Gastroesophageal sphincter (tissue), 4 donors: ENCODE results near the gene IL27RA. TPM values are rescaled to one million over a fixed set of nuclear protein-coding genes. Genes with fewer than 3 reads are reported as not detected.
A peak's percentile ranks its signal among the peaks of the same experiment; 100 is the strongest.

ENCODE experiments used
- ATAC-seq: fragments of 150-250 bp; one replicate; pipeline ENCODE4 v1.9.1; 2016; ENCODE audit warnings: mild to moderate bottlenecking, moderate library complexity
- H3K27ac ChIP-seq, 4 donors: fragments of 200-600 bp; sonication (generic) in 3 of 4; 1 replicate in 3 of 4; 2 replicates in 1 of 4; pipeline ENCODE4 v1.5.1; 2016 to 2019
- H3K27me3 ChIP-seq: fragments of 200-600 bp; sonication (generic); one replicate; pipeline ENCODE4 v1.5.1; 2019
- H3K36me3 ChIP-seq, 2 donors: fragments of 200-600 bp; sonication (generic); one replicate each; pipeline ENCODE4 v1.5.1; 2019; ENCODE audit warnings: control low read depth in 1 of 2
- H3K4me1 ChIP-seq, 3 donors: fragments of 200-600 bp; sonication (generic); 1 replicate in 2 of 3; 2 replicates in 1 of 3; pipeline ENCODE4 v1.5.1; 2016 to 2019; ENCODE audit warnings: control low read depth in 2 of 3
- H3K4me3 ChIP-seq, 2 donors: fragments of 200-600 bp; sonication (generic); one replicate each; pipeline ENCODE4 v1.5.1; 2019; ENCODE audit warnings: mild to moderate bottlenecking in 1 of 2, moderate library complexity in 1 of 2
- H3K9me3 ChIP-seq, 3 donors: fragments of 200-600 bp; sonication (generic); one replicate each; pipeline ENCODE4 v1.5.1; 2017 to 2019; ENCODE audit warnings: control low read depth in 2 of 3
- EP300 ChIP-seq: sonication (generic); formaldehyde crosslinking; IDR thresholded peaks from one replicate; pipeline ENCODE4 v1.6.1; 2017; ENCODE audit warnings: antibody characterized with exemption, mild to moderate bottlenecking
- POLR2A ChIP-seq, 2 donors: fragments of 450-650 bp; IDR thresholded peaks; one replicate each; pipeline ENCODE4 v1.6.1; 2017; ENCODE audit warnings: antibody characterized with exemption in 2 of 2, mild to moderate bottlenecking in 2 of 2, moderate library complexity in 1 of 2
- POLR2AphosphoS5 ChIP-seq: sonication (generic); formaldehyde crosslinking; IDR thresholded peaks from one replicate; pipeline ENCODE4 v1.6.1; 2017; ENCODE audit warnings: antibody characterized with exemption
- WGBS, 2 donors: methylation state at CpG; one replicate each; pipeline ENCODE4 v1.1.5; 2018; ENCODE audit warnings: low coverage in 1 of 2; 5-methylcytosine and 5-hydroxymethylcytosine counted together
- total RNA-seq, 4 donors: library from RNA; depleted of rRNA; stranded (reverse); fragments of >200 nt; gene quantifications; one replicate each; pipeline ENCODE4 v1.1.0, GENCODE V29; 2016
- TF ChIP-seq, protein P1 (sequence below), 4 experiments: fragments of 200-600 bp in 2 of 4; fragments of 450-650 bp in 2 of 4; sonication (generic) in 1 of 4; IDR thresholded peaks; one replicate each; pipeline ENCODE4 v1.5.1; 2017 to 2019; ENCODE audit warnings: antibody characterized with exemption in 4 of 4, mild to moderate bottlenecking in 2 of 4, moderate library complexity in 2 of 4

The IL27RA gene
- total RNA-seq, 4 donors from 2014 or later, result 1.1 to 5.4 (median 3.1) TPM

DNA sequence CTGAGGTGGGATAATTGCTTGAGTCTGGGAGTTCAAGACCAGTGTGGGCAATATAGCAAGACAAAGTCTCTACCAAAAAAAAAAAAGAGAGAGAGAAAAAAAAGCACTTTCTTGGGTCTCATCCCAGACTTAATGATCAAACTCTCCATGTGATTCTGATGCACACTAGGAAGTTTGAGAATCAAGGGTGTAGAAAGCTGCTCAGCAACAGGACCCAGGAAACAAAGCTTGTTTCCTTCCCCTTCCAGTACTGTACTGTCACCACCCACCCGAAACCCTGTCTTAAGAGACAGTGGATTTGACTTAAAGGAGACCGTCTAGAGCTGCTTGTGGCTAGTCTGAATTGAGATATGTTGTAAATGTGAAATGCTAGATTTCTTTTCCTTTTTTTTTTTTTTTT lies 46.8 kb downstream of the IL27RA start:
- WGBS, 2 donors, result 69 to 84% methylated on average over 2 of the region's 2 CpGs
- no peak for ATAC-seq
- peaks cover 0 to 52% (median 25%) of the 10 kb centered on the region in 3 donors for H3K4me1 ChIP-seq

DNA sequence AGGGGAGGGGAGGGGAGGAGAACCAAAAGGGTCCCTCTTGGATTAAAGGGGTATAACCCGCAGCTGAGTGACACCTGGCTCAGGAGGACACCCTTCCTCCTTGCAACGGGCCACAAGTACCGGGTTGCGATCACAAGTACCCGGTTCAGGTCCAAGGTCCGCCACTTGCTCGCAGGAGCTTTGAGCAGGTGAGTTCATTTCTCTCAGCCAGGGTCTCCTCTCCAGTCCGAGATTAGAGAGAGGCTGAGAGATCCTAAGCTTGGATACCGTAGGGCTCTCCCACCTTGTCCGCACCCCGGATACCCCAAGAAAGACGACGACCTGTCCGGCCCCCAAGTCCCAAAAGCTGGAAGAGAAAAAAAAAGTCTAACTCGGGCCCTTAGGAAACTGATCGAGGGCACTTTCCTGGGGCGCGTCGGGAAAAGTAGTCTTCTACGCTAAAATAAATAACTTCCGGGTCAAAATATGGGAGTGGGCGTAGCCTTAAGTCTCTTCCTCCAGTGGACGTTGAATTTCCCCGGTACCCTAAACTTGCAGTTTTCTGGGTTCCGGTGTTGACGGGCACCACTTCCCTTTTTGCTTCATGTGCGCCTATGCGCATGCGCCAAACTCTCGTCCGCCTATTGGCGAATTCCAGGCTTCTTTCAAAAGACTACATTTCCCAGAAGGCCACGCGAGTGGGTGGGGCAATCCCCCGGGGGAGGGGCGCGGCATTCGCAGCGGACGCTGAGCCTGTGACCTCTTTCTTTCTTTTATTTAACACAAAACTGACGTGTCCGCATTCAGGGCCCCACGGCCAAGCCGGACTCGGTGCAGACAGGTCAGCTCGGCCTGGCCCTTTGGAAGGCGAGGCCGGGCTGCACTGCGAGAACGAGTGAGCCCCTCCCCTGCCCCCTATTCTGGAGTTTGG lies 49.6 kb downstream of the IL27RA start:
- peaks cover 0 to 27% (median 19%) of the 10 kb centered on the region in 3 donors for H3K4me1 ChIP-seq
- H3K27ac ChIP-seq, result peak overlapping the region; percentile 92 to 96 (median 96)
- no peaks in the 10 kb centered on the region for H3K27me3 ChIP-seq
- H3K36me3 ChIP-seq, result no peaks in the 10 kb centered on the region
- peak overlapping the region; percentile 79 to 83 for H3K4me3 ChIP-seq
- H3K9me3 ChIP-seq, result no peaks in the 10 kb centered on the region
- TF ChIP-seq, protein P1, sequence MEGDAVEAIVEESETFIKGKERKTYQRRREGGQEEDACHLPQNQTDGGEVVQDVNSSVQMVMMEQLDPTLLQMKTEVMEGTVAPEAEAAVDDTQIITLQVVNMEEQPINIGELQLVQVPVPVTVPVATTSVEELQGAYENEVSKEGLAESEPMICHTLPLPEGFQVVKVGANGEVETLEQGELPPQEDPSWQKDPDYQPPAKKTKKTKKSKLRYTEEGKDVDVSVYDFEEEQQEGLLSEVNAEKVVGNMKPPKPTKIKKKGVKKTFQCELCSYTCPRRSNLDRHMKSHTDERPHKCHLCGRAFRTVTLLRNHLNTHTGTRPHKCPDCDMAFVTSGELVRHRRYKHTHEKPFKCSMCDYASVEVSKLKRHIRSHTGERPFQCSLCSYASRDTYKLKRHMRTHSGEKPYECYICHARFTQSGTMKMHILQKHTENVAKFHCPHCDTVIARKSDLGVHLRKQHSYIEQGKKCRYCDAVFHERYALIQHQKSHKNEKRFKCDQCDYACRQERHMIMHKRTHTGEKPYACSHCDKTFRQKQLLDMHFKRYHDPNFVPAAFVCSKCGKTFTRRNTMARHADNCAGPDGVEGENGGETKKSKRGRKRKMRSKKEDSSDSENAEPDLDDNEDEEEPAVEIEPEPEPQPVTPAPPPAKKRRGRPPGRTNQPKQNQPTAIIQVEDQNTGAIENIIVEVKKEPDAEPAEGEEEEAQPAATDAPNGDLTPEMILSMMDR (IDR thresholded peaks at IDR 0.05), result peak in 2 of 4 experiments; percentile 7 to 24
- peak; percentile 77 for TF ChIP-seq POLR2AphosphoS5
- peak; percentile 78 for TF ChIP-seq POLR2A (IDR thresholded peaks at IDR 0.05)
- no peak for TF ChIP-seq EP300
- ATAC-seq, result peak; percentile 98
- 0 to 1% methylated on average over 6 to 18 of the region's 50 CpGs for WGBS, 2 donors

More for the DNA sequence above, 46.8 kb downstream of the IL27RA start:
- TF ChIP-seq EP300 (no peak), POLR2AphosphoS5 (no peak), POLR2A (IDR thresholded peaks at IDR 0.05) (no peak)
- TF ChIP-seq, protein P1 (IDR thresholded peaks at IDR 0.05), result no peak
- Histone ChIP-seq H3K27ac (no peak overlapping the region), H3K36me3 (no peaks in the 10 kb centered on the region), H3K27me3 (no peaks in the 10 kb centered on the region), H3K4me3 (no peak overlapping the region), H3K9me3 (no peaks in the 10 kb centered on the region)

DNA sequence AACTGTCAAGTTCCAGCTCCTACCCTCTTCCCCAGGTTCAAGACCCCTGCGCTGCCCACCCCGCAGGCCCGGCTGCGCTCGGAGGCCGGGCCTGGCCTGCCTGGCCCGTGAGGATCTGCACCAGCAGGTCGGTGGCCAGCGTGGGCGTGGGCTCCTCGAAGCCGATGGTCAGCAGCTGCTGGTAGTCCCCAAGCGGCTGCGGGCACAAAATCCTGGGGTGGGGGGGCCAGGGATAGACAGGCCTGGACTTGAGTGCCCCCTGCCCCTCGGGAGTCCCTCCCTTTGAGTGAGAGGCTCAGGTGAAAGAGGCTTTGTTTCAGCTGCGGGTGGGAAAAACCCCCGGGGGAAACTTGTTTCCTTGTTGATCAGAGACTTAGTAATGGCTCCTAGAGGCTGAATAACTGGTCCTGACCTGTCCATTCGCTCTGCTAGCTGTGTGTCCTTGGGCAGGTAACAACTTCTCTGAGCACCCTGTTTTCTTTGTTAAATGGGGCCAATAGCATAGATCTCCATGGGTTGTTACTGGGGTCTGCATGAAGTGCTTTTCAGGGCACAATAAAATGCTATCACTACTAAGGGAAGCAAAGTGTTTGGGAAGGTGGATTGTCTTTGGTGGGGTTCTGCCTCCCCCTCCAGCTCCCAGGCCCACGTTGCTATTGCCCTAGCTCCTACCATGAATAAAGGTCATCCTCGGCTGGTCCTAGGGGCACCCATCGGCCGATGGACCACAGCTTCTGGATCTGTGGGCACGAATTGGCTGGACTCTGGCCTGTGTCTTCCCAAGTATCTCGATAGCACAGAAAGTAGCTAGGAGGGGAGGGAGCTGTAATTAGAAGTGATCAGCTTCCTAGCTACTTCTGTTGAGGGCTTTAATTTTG lies 50.5 kb downstream of the IL27RA start:
- Histone ChIP-seq H3K4me1 (peaks cover 0 to 27% (median 19%) of the 10 kb centered on the region in 3 donors), H3K36me3 (no peaks in the 10 kb centered on the region), H3K4me3 (peak overlapping the region; percentile 55 to 83), H3K9me3 (no peaks in the 10 kb centered on the region), H3K27me3 (no peaks in the 10 kb centered on the region), H3K27ac (peak overlapping the region; percentile 61 to 96 (median 94))
- no peak for ATAC-seq
- TF ChIP-seq POLR2A (IDR thresholded peaks at IDR 0.05), result no peak
- TF ChIP-seq EP300, result no peak
- no peak for TF ChIP-seq POLR2AphosphoS5
- TF ChIP-seq, protein P1 (IDR thresholded peaks at IDR 0.05), result no peak
- WGBS, 2 donors, result 14 to 51% methylated on average over 1 to 7 of the region's 24 CpGs

DNA sequence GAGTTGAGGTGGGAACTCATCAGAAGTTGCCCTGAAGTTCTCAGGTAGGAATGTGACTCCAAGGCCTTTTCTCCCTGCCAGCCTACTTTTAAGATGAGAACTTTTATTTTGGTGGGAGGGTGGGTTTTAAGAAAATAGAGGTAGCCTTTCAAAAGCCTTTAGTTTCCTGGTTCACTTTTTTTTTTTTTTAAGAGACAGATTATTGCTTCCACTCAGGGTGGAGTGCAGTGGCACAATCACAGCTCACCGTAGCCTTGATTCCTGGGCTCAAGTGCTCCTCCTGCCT lies 51.1 kb downstream of the IL27RA start:
- ATAC-seq, result no peak
- Histone ChIP-seq H3K9me3 (no peaks in the 10 kb centered on the region), H3K36me3 (peaks cover 0 to 2% of the 10 kb centered on the region in 2 donors), H3K4me3 (no peak overlapping the region), H3K27me3 (no peaks in the 10 kb centered on the region), H3K4me1 (peaks cover 0 to 27% (median 19%) of the 10 kb centered on the region in 3 donors), H3K27ac (peak overlapping the region in 2 of 4 donors; percentile 92 to 95)
- TF ChIP-seq POLR2AphosphoS5 (no peak), EP300 (no peak), POLR2A (IDR thresholded peaks at IDR 0.05) (no peak)
- TF ChIP-seq, protein P1 (IDR thresholded peaks at IDR 0.05), result no peak
- 70 to 80% methylated on average over 1 of the region's 1 CpG for WGBS, 2 donors
